T follicular helper cell (primary cell): ENCODE data around the gene DDRGK1.
"Not testable (repeated sequence)": the region's sequence is repeated elsewhere in the genome, so short reads cannot be mapped to it uniquely, and the experiment has no call there.

Experiments
- DNase-seq: peaks from one replicate; pipeline ENCODE4 v3.0.0-alpha.2; 2020; ENCODE audit warnings: low read depth

DDRGK1 gene

DNA sequence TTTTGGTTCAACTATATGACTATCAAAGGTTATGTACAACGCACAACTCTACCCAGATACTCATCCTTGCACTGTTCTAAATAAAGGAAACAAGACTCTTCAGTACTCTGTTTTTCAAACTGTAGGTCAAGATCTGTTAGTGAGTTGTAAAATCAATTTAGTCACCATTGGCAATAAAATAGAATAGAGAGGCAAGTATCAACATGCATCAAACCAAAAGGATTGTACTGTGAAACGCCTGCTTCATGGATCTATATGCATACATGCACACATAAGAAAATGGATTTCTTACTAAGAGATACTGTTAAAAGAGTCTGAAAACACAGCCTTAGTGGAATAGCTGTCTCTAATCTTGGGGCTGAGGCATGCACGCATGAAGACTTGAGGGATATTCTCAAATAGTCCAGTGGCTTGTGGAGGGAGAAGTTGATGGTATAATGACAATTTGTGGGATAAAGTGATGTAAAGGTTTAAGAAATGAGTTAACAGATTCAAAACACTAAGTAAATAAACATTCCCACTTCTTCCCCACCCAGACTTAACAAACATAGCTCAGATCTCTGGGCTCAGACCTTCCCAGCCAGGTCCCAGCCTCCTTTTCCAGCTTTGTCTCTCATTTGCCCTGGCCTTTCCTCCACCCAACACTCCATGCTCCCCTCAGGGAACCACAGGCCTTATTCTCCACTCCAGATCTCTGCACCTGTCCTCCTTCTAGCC, 20.4 kb downstream of the DDRGK1 start:
- no peak for DNase-seq

DNA sequence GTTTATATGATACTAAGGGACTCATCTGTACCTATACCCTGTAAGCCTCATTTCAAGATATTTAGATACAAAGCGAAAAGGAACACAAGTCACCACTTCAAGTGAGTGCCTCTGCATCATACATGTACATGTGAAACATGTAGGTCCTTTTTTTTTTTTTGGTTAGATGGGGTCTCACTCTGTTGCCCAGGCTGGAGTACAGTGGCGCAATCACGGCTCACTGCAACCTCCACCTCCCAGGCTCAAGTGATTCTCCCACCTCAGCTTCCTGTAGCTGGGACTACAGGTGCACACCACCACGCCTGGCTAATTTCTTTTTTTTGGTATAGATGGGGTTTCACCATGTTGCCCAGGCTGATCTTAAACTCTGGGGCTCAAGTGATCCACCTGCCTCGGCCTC, 22.1 kb downstream of the DDRGK1 start:
- not testable (repeated sequence) for DNase-seq

DNA sequence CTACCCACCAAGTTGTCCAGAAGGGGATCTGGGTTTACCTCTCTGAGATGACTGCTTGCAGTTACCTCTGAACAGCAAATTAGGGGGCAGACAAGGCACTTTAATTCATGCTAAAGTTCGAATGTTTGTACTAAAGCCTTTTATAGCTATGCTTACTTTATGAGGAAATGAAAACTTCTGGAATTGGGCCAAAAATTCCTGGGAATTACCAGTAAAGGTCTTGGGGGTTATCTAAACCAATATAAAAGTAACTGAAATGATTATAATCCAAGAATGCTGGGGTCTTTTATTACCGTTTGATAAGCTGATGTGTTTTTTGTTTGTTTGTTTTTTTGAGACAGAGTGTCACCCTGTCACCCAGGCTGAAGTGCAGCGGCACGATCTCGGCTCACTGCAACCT, 23.2 kb downstream of the DDRGK1 start:
- DNase-seq = no peak

DNA sequence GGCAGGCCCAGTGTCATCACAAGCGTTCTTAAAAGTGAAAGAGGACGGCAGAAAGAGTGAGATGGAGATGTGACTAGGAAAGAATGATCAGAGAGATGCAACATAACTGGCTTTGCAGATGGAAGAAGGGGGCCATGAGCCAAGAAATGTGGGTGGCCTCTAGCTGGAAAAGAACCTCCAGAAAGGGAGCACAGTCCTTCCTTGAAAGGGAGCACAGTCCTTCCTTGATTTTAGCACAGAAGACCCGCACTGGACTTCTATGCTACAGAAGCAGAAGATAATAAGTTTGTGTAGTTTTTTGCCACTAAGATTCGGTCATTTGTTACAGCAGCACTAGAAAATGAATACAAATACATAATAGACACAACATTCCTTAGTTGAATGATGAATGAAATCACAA, 24.2 kb downstream of the DDRGK1 start:
- no peak for DNase-seq

DNA sequence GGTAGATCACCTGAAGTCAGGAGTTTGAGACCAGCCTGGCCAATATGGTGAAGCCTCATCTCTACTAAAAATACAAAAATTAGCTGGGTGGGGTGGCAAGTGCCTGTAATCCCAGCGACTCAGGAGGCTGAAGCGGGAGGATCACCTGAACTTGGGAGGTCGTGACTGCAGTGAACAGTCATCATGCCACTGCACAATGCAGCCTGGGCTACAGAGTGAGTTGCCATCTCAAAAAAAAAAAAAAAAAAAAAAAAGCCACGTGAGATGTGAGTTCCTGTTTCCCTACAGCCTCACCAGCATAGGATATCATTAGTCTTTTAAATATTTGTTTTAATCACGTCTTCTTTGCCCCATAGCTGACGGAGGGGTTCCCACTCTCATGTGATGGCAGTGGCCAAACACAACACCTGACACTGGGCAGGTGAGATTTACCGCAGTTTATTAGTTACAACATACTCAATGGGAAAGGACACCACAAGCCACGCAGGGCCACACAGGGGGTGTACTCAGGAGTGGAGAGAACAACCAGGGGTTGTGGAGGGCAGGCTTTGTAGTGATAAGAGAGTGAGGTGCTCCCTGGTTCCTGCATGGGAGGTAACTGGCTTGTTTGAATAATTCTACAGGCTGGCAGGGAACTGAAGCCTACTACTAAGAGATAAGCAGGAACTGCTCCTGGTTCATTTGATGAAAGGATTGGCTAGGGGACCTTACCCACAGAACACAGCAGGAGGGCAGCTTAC, 26.6 kb downstream of the DDRGK1 start:
- DNase-seq = no peak

DNA sequence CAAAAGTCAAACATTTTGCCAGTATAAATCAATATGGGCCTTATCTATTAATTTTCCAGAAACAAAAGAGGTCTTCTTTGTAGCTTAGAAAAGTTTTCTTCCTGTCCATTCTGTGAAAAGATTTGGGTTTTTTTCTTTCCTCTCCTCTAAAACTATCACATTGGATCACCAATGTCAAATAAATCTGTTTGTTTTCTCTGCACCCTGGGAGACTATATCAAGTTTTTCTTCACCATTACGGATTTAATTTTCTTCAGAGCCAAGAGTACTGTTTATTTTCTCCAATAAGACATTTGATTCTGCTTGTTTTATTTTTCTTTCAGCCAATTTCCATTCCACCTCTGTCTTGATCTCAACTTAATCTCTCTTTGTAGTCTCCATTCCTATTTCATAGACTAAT, 29.2 kb downstream of the DDRGK1 start:
- no peak for DNase-seq

DNA sequence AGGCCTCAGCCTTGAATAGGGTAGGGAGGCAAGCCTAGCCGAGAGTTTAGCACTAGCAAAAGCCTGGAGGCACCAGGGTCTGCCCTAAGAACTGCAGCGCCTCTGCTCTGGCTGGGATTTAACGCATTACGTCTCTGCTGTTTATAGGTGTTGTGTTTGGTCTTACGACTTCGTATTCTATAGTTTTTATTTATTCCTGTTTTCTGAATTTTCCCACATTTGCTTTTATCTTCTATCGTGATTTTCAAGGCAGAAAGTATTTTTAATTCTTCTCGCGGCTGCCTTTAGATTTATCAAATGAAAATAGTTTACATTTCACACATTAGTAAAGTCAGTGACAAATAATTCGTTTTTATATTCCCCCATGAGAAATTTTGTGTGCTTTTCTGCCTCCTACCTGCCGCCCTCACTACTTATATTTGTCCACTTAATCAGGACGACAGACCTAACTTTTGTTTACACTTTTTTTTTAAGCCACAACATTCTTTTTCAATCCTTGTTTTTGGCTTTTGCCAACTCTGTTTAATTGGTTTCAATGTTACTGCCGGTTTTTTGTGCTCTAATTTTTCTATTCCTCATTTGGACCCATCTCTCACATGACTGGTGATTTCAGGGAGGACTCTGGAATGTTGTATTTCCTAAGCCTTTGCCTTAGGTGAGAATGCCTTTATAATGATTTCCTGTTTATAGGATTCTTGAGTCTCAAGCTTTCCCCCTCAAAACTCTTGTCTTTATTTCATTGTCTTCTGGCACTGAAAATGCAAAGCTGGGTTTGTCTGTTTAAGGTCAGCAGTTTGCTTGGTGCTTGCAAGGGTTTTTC, 29.8 kb downstream of the DDRGK1 start:
- no peak for DNase-seq

DNA sequence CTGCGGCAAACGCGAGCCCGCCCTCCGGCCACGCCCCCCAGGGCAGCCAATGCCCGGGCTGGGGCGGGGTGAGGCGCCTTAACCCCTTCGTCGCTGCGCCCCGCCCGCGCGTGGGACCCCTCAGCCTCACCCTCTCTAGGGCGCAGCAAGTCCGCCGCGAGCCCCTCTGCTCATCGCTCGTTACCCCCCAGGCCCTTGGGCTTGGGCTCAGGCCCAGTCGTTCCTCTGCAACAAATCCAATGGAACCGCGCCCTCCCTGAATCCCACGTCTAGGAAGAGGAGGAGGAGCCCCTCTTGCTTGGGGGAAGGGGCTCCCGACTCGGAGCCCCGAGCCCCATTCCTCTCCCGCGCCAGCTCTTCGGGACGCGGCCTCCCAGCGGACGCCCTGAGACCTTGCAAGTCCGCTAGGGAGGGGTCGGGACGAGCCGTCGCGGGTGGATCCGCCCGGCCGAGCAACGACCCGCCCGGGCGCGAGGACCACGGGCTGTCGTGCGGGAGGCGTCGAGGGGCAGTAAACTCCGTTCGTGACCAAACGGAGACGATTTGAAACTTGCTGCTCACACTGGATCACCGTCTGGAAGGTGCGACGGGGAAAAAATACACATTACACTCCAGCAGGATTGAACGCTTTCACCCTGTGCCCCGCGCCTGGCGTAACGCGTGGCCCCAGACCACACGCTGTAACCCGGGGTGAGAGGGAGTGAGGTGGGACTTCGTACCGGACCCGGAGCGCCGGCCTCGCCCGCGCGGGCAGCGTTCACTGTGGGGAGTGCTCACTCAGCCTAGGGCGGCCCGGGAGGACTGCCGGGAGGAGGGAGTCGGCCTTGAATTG, 30.7 kb downstream of the DDRGK1 start:
- peak; percentile 87 for DNase-seq

DNA sequence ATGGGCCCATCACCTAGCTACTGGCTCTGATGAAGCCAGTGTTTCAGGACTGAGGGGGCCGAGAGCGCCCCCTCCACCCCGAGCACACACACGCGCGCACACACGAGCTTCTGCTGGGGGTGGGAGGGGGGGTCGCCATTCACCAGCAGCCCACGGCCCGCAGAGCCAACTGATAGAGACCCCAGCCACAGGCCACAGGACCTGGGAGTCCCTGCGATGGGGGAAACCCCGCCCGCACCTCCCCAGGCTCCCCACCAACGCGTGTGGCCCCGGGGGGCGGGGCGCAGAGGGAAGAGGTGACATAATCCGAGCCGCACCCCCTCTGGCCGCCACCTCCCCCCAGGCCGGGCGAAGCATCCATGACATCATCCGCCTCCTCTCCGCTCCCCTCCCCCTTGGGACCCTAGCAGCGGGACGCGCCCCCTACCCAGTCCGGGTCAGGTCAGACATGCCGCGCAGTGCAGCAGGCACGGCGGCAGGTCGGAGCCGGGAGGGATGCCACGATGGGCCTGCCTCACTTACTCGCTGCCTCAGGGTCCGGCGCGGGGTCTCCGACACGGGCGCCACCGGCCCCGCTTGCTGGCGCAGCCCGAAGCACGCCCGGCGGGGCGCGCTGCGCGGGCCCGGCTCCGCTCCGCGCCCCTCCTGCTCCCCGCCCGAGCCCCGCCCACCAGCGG, 31.4 kb downstream of the DDRGK1 start, which contains the start of gene LZTS3:
Gene LZTS3, minus strand, starts transcription at position 617 of the 677 bp plus-strand sequence. CDS start 6,386 bp downstream, outside the sequence.
- peak; percentile 85 for DNase-seq

DNA sequence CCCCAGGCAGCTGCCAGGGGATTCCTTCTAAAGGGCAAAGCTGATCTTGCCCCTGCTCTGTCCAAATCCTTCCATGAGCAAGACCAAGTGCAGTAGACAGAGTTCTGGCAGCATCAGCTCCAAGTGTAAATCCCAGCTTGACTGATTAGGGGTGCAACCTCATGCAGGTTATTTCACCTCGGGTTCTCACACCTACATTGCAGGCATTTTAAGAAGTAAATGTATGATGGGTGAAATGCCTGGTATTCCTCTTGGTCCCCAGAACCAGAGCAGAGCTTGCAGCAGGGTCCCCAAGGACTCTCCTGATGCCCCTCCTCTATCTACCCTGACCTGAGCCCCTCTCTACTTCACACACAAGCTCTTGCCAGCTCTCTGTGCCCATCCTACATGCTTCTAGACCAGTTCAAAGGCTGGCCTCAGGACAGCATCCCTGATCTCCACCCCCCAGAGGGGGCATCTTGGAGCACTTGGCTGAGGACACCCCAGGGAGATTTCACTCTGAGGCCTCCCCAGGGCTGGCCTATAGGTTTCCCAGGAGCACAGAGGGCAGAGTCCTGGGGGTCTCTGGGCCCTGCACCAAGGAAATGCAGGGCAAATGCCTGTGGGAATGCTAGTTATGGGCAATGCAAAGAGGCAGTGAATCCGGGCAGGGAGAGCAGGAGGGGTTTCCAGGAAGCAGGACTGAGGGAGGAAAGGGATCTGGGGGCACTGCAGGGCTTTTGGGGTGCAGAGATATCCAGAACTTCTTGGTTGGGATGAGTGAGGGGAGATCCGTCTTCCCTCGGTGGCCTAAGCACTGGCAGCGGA, 32.2 kb downstream of the DDRGK1 start:
- DNase-seq = no peak

DNA sequence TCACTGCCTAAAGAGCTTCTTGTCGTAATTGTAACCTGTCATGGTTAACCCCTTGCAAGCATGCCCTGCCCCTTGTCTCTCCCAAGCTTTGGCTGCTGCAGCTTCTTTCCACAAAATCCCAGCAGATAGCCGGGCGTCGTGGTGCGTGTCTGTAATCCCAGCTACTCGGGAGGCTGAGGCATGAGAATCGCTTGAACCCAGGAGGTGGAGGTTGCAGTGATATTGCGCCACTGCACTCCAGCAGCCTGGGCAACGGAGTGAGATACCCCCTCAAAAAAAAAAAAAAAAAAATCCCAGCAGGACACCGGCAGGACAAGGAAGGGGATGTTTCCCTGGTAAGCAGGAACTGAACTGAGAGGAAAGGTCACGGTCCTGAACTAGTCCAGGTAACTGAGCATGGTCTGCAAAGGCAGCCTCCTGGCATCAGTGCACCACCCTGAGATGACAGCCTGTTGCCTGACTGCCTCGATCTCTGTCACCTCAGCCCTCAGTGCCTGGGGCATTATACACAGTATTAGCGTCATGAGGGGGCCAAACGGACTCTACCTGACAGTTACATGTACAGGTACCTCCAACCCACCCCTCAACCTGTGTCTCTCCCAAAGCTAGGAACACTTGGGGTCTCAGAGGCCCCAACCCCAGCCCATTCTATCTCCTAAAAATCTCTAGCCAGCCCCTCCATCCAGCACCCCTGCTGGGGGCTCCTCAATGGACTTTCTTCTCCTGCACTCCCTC, 32.9 kb downstream of the DDRGK1 start:
- DNase-seq = no peak

DNA sequence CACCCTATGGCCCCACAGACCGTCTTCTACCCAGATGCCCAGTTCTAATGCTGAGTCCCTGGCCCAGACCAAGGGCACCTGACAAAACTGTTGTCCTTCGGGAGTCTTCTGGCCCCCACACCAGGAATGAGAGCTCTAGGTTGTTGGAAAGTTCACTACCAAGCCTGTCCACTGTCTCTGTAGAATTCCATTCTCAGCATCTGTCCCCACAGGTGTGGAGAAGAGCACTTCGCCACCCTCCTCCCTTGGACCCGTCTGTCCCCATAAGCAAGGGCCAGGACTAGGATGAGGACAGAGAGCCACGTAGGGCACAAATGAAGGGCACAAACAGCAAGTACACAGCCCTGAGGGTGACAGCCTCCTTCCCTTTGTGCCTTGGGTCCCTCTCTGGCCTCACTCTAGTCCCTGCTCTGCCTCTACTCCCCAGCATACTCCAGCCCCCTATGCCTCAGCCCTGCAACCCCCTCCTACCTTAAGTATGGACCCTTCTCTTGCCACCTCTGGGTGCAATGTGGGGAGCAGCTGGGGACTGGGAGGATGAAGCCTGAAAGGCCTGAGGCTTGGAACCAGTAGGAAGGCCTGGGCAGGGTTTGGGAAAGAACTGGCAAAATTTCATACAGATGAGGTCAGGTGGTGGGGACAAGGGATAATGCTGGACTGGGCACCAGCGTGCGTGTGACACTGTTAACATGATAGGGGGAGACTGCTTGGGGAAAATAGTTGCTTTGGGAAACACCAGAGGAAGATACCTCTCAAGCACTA, 35.5 kb downstream of the DDRGK1 start:
- no peak for DNase-seq

DNA sequence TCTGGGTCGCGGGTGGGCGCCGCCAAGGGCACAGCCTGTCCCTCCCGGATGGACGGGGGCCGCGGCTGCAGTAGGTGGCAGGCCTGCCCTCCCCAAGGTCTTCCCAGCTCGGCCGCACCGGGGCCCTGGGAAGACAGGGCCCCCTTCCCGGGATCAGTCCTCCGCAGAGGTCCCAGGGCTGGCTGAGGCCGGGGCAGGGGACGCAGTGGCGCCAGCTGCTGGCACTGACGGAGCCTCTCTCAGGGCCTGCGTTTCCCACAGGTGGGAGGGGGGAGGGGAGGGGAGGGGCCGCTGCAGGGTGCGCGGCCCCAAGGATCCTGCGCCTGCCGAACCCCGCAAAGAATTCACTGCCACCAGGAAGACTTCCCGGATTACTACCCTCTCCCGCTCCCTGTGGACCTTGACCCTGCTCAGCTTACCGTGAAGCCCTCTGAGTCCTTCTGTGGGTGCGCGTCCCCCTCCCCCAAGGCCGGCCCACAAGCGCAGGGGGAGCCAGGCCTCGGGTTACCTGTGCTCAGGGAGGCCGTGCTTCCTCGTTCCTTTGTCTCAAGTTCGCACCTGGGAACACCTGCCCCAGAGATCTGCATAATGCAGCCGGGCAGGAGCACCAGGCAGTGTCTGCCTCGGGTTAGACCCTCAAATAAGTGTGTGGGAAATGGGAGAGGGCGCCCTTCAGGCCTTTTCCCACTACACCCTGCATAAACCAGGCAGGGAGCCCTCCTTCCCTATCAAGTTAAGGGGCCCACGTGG, 36.2 kb downstream of the DDRGK1 start:
- DNase-seq = no peak

DNA sequence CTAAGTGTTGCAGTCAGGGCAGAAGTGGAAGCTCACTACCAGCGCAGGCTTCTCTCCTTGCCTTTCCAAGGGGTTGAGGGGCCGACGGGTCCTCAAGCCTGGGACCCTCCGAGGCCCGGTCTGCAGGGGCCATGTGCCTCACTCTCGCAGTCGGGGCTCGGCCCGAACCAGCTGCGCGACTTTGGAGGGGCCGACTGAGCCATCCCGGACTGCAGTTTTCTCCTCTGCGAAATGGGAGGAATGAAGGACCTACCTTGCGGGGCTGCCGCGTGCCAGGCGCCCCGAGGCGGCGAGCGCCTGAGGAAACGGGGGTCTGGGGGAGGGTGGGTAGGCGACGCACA, 36.8 kb downstream of the DDRGK1 start:
- no peak for DNase-seq

DNA sequence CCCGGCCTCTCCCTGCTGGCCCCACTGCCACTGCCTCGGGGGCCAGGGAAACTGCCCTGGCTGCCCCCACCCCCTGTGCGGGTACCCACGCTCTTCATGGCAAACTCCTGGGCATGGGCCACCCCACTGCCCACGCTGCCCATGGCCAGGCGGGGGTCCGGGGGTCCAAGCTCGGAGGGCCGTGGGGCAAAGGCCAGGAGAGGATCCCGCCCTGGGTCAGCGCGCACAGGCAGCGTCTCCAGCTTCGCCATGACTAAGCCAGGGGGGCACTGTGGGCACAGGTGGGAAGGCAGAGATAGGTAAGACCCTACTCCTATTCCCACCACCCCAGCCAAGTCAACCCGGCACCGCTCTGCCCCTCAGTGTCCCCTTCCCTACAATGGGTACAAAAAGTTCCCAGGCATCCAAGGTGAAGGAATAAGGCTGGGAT, 37.6 kb downstream of the DDRGK1 start:
- DNase-seq = no peak

DNA sequence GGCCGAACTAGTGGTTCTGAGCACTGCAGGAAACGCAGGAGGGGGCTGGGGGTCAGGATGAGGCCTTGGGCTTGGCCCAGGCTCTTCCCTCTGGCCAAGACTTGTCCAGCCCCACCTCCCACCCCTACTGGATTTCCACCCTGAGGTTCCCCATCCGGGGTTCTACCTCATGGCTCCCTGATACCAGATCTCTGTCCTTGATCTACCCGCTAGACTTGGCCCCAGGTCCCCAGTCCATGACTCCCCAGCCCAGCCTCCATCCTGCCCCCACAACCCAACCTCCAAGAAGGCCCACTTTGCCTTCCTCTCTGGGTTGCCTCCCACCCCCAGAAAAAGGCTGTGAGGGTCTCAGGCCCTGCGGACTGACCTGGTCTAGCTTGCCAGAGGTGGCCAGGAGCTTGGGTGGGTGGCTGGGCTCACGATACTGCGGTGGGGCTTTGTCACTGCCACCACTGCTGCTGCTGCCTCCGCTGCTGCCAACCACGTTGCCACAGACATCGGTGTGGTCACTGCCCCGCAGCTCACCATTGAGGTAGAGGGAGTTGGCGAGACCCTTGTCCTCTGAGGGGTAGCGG, 38.1 kb downstream of the DDRGK1 start:
- no peak for DNase-seq

DNA sequence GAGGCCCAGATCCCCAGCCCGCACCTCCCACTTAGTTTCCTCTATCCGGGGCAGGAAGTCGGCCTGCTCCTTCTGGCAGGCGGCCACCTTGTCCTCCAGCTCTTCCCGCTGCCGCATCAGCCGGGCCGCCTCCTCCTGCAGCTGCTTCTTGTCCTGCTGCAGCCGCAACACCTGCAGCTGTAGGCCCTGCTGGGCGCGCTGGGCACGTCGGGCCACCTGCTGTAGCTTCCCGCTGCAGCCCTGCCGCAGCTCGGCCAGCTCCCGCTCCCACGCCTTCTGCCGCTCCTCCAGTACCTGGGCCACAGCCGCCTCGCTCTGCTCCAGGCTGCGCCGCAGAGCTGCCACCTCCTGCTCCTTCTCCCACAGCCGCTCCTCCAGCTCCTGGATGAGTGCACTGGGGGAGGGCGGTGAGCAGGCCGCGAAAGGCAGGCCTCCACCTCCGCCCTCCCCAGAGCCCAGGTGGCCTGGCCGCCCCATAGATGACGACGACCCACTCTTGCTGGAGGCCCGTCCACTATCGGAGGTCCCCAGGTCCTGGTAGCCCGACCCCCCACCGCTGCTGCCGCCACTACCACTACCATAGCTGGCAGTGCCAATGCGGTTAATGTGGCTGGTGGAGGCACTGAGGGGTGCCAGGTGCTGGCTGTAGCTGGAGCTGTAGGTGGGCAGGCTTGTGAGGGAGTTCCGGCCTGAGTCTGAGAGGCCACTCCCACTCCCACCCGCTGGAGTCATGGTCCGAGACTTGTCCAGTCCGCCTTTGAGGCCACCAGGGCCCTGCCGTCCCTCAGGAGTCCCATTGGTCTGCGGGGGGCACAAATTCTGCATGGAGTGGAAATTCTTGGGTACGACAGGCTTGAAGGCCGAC, 38.8 kb downstream of the DDRGK1 start:
- DNase-seq = no peak
